ENCODE measurements around the gene SAT1.

SAT1 gene

DNA sequence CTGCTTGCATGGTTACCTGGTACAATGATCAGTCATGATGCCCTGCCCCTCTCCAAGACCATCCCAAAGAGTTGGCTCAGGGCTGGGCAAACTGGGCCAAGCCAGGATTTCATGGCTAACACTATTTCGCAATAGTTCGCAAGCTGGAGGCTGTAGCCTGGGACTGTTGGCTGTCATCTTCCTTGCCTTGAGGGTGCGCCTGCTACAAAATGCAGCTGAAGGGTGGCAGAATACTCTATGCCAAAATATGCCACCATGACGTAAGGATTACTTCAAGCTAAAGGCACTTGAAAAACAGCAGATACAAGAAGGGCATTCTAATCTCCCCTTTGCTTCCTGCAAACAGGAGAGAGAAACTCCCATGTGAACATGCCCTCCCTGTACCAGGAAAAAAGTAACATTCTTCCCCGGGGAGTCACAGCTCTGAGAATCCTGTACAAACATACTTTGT lies 21.0 kb downstream of the SAT1 start:
- no peaks in the 10 kb centered on the region for H3K4me1 ChIP-seq (ENCODE audit: insufficient read depth, low read length, poor library complexity, severe bottlenecking)
- no peaks in the 10 kb centered on the region for H3K9me2 ChIP-seq (replicated peaks; ENCODE audit: low read depth, low read length)
- 0 out of 2 replicates have a peak overlapping the region, but pooled peaks have one; percentile 49 for H2AFZ ChIP-seq (ENCODE audit: low read length)
- no peaks in the 10 kb centered on the region for H3K36me3 ChIP-seq (ENCODE audit: insufficient read depth, low read length)
- no peaks in the 10 kb centered on the region for H3K79me2 ChIP-seq (ENCODE audit: insufficient read depth, low read length)
- no peaks in the 10 kb centered on the region for H3K9me3 ChIP-seq (ENCODE audit: insufficient read depth, low read depth, low read length)
- H3K4me2 ChIP-seq (ENCODE audit: low read depth, low read length, poor library complexity, severe bottlenecking) = no peak overlapping the region
- no peaks in the 10 kb centered on the region for H4K20me1 ChIP-seq (ENCODE audit: insufficient read depth, low read length, poor library complexity, severe bottlenecking)
- no peak overlapping the region for H3K9ac ChIP-seq (ENCODE audit: low read depth, low read length, poor library complexity, severe bottlenecking)
- TF ChIP-seq, protein P1, sequence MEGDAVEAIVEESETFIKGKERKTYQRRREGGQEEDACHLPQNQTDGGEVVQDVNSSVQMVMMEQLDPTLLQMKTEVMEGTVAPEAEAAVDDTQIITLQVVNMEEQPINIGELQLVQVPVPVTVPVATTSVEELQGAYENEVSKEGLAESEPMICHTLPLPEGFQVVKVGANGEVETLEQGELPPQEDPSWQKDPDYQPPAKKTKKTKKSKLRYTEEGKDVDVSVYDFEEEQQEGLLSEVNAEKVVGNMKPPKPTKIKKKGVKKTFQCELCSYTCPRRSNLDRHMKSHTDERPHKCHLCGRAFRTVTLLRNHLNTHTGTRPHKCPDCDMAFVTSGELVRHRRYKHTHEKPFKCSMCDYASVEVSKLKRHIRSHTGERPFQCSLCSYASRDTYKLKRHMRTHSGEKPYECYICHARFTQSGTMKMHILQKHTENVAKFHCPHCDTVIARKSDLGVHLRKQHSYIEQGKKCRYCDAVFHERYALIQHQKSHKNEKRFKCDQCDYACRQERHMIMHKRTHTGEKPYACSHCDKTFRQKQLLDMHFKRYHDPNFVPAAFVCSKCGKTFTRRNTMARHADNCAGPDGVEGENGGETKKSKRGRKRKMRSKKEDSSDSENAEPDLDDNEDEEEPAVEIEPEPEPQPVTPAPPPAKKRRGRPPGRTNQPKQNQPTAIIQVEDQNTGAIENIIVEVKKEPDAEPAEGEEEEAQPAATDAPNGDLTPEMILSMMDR (conservative IDR thresholded peaks at IDR 0.05; ENCODE audit: low read length) = no peak
- TF ChIP-seq EZH2phosphoT487 (IDR thresholded peaks at IDR 0.05; ENCODE audit: borderline replicate concordance) = no peak
- no peak overlapping the region for H3K4me3 ChIP-seq (ENCODE audit: low read length, poor library complexity, severe bottlenecking)
- H3F3A ChIP-seq (ENCODE audit: low read depth) = no peaks in the 10 kb centered on the region
- H3K27me3 ChIP-seq (ENCODE audit: insufficient read depth, low read length, poor library complexity, severe bottlenecking) = no peaks in the 10 kb centered on the region

GRCh38 chrX:23804578-23804977 lies 21.6 kb downstream of the SAT1 start:
- Histone ChIP-seq H4K20me1 (ENCODE audit: insufficient read depth, low read length, poor library complexity, severe bottlenecking) (no peaks in the 10 kb centered on the region), H3K4me3 (ENCODE audit: low read length, poor library complexity, severe bottlenecking) (no peak overlapping the region), H3K9me2 (replicated peaks; ENCODE audit: low read depth, low read length) (no peaks in the 10 kb centered on the region), H3K4me1 (ENCODE audit: insufficient read depth, low read length, poor library complexity, severe bottlenecking) (no peaks in the 10 kb centered on the region), H3K9me3 (ENCODE audit: insufficient read depth, low read depth, low read length) (no peaks in the 10 kb centered on the region), H3K9ac (ENCODE audit: low read depth, low read length, poor library complexity, severe bottlenecking) (no peak overlapping the region), H3K79me2 (ENCODE audit: insufficient read depth, low read length) (no peaks in the 10 kb centered on the region), H3K4me2 (ENCODE audit: low read depth, low read length, poor library complexity, severe bottlenecking) (no peak overlapping the region), H3F3A (ENCODE audit: low read depth) (no peaks in the 10 kb centered on the region), H3K27me3 (ENCODE audit: insufficient read depth, low read length, poor library complexity, severe bottlenecking) (no peaks in the 10 kb centered on the region), H3K36me3 (ENCODE audit: insufficient read depth, low read length) (no peaks in the 10 kb centered on the region), H2AFZ (ENCODE audit: low read length) (0 out of 2 replicates have a peak overlapping the region, but pooled peaks have one; percentile 49)
- TF ChIP-seq, protein P1 (conservative IDR thresholded peaks at IDR 0.05; ENCODE audit: low read length) = no peak
- no peak for TF ChIP-seq EZH2phosphoT487 (IDR thresholded peaks at IDR 0.05; ENCODE audit: borderline replicate concordance)

GRCh38 chrX:23805389-23805788 lies 22.4 kb downstream of the SAT1 start:
- no peaks in the 10 kb centered on the region for H3K27me3 ChIP-seq (ENCODE audit: insufficient read depth, low read length, poor library complexity, severe bottlenecking)
- no peaks in the 10 kb centered on the region for H3K9me3 ChIP-seq (ENCODE audit: insufficient read depth, low read depth, low read length)
- no peaks in the 10 kb centered on the region for H3K79me2 ChIP-seq (ENCODE audit: insufficient read depth, low read length)
- H3K4me1 ChIP-seq (ENCODE audit: insufficient read depth, low read length, poor library complexity, severe bottlenecking) = no peaks in the 10 kb centered on the region
- H3K36me3 ChIP-seq (ENCODE audit: insufficient read depth, low read length) = no peaks in the 10 kb centered on the region
- H3K9me2 ChIP-seq (replicated peaks; ENCODE audit: low read depth, low read length) = no peaks in the 10 kb centered on the region
- H4K20me1 ChIP-seq (ENCODE audit: insufficient read depth, low read length, poor library complexity, severe bottlenecking) = no peaks in the 10 kb centered on the region
- no peak for TF ChIP-seq EZH2phosphoT487 (IDR thresholded peaks at IDR 0.05; ENCODE audit: borderline replicate concordance)
- TF ChIP-seq, protein P1 (conservative IDR thresholded peaks at IDR 0.05; ENCODE audit: low read length) = no peak
- H3K4me3 ChIP-seq (ENCODE audit: low read length, poor library complexity, severe bottlenecking) = no peak overlapping the region
- H3K4me2 ChIP-seq (ENCODE audit: low read depth, low read length, poor library complexity, severe bottlenecking) = no peak overlapping the region
- no peak overlapping the region for H2AFZ ChIP-seq (ENCODE audit: low read length)
- no peaks in the 10 kb centered on the region for H3F3A ChIP-seq (ENCODE audit: low read depth)
- H3K9ac ChIP-seq (ENCODE audit: low read depth, low read length, poor library complexity, severe bottlenecking) = no peak overlapping the region
